PFSK-1 (cell line): Measurements from ENCODE around the gene NPY.

Source experiments
- FOXP2 ChIP-seq: optimal IDR thresholded peaks from 2 replicates; pipeline ENCODE3; 2011; ENCODE audit warnings: borderline replicate concordance, control low read depth, inconsistent platforms; ENCODE audit not compliant: insufficient read depth; ENCODE audit errors: extremely low read length, extremely low read depth
- POLR2AphosphoS5 ChIP-seq: IDR thresholded peaks from 2 replicates; pipeline ENCODE4 v1.6.1; 2012; ENCODE audit warnings: low read depth, mild to moderate bottlenecking, control low read depth, low read length, moderate library complexity
- SIN3A ChIP-seq: IDR thresholded peaks from 2 replicates; pipeline ENCODE4 v1.6.1; 2012; ENCODE audit warnings: mild to moderate bottlenecking, low read length, moderate library complexity, borderline replicate concordance; ENCODE audit not compliant: insufficient read depth
- TAF1 ChIP-seq: IDR thresholded peaks from 2 replicates; pipeline ENCODE4 v1.6.1; 2012; ENCODE audit warnings: low read length, control low read depth, borderline replicate concordance; ENCODE audit not compliant: insufficient read depth
- TF ChIP-seq, protein P1 (sequence below), 2 experiments: IDR thresholded peaks; 2 replicates each; pipeline versions ENCODE4 v1.6.1 to v1.8.0; 2011 to 2012; ENCODE audit warnings: low read depth in 2 of 2, low read length in 2 of 2, control low read depth in 1 of 2, inconsistent platforms in 1 of 2, mild to moderate bottlenecking in 1 of 2, moderate library complexity in 1 of 2; ENCODE audit not compliant: insufficient read depth in 1 of 2

NPY gene

DNA sequence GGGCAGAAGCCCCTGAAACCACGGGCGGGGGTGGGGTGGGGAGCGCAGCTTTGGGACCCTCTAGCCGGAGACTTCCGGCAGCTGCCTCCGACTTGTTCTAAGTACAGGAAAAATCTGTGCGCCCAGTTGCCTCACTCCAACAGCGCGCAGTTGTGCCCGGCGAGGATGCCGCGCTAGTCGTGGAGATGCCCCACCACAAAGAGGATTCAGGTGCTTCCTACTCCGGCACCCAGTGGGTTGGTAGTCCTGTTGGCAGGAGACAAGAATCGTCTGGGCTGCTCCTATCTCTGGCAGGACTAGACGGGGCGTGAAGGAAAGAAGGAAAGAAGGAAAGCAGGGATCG is 465 bp upstream of the NPY start:
- TF ChIP-seq SIN3A (no peak), POLR2AphosphoS5 (no peak), TAF1 (no peak), FOXP2 (no peak)
- TF ChIP-seq, protein P1, sequence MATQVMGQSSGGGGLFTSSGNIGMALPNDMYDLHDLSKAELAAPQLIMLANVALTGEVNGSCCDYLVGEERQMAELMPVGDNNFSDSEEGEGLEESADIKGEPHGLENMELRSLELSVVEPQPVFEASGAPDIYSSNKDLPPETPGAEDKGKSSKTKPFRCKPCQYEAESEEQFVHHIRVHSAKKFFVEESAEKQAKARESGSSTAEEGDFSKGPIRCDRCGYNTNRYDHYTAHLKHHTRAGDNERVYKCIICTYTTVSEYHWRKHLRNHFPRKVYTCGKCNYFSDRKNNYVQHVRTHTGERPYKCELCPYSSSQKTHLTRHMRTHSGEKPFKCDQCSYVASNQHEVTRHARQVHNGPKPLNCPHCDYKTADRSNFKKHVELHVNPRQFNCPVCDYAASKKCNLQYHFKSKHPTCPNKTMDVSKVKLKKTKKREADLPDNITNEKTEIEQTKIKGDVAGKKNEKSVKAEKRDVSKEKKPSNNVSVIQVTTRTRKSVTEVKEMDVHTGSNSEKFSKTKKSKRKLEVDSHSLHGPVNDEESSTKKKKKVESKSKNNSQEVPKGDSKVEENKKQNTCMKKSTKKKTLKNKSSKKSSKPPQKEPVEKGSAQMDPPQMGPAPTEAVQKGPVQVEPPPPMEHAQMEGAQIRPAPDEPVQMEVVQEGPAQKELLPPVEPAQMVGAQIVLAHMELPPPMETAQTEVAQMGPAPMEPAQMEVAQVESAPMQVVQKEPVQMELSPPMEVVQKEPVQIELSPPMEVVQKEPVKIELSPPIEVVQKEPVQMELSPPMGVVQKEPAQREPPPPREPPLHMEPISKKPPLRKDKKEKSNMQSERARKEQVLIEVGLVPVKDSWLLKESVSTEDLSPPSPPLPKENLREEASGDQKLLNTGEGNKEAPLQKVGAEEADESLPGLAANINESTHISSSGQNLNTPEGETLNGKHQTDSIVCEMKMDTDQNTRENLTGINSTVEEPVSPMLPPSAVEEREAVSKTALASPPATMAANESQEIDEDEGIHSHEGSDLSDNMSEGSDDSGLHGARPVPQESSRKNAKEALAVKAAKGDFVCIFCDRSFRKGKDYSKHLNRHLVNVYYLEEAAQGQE (IDR thresholded peaks at IDR 0.05; ENCODE audit: insufficient read depth in 1 of 2, low read depth in 2 of 2, low read length in 2 of 2), result no peak

DNA sequence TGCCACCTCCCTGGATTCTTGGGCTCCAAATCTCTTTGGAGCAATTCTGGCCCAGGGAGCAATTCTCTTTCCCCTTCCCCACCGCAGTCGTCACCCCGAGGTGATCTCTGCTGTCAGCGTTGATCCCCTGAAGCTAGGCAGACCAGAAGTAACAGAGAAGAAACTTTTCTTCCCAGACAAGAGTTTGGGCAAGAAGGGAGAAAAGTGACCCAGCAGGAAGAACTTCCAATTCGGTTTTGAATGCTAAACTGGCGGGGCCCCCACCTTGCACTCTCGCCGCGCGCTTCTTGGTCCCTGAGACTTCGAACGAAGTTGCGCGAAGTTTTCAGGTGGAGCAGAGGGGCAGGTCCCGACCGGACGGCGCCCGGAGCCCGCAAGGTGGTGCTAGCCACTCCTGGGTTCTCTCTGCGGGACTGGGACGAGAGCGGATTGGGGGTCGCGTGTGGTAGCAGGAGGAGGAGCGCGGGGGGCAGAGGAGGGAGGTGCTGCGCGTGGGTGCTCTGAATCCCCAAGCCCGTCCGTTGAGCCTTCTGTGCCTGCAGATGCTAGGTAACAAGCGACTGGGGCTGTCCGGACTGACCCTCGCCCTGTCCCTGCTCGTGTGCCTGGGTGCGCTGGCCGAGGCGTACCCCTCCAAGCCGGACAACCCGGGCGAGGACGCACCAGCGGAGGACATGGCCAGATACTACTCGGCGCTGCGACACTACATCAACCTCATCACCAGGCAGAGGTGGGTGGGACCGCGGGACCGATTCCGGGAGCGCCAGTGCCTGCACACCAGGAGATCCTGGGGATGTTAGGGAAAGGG is 913 bp downstream of the NPY start:
- TF ChIP-seq, protein P1 (IDR thresholded peaks at IDR 0.05; ENCODE audit: insufficient read depth in 1 of 2, low read depth in 2 of 2, low read length in 2 of 2), result no peak

DNA sequence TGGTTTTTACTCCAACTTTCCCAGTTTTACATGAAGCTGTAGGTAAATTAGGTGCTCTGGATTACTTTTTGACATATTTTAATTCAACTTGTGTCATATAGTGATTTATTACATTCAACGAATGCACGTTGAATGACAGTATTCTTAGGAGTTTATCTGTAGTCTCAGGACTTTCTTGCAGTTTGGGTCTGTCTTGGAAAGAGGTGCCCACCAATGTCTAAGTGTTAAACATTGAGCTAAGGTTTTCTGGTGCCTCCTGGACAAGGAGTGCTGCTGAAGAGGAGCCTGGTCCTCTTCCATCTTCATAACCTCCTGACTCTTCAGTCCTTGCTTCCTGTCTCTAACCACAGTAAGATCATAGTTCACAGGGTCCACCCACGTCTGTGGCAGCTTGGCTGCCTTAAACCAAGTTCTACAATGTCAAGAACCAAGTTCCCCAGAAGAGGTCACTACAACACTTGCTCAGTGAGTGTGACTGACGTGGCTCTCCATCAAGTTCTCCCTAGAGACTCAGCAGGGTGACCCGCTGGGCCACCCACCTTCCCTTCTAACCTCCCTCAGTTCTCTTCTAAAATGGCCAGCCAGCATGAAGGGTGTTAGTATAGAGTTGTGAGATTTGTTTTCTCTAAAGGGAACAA is 6.1 kb downstream of the NPY start:
- TF ChIP-seq SIN3A (no peak), TAF1 (no peak), FOXP2 (no peak), POLR2AphosphoS5 (no peak)
- TF ChIP-seq, protein P1 (IDR thresholded peaks at IDR 0.05; ENCODE audit: insufficient read depth in 1 of 2, low read depth in 2 of 2, low read length in 2 of 2), result no peak

DNA sequence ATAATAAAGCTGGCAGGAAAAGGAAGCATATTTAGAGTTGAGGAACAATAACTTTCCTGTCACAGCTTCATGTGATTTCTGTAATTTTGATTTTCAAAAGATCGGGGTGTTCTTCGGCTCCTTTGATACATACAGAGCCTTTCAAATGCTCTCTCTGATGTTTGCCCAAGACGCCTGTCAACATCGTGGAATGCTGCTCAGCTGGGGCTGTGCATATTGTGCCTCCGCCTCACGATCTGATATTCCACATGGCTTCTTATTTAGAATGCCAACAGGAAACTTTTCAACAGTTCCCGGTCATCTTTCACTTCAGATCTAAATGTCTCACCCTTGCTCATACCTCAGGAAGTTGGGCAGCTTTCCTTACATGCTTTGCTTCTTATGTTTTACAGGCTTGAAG is 7.3 kb downstream of the NPY start:
- no peak for TF ChIP-seq FOXP2
- no peak for TF ChIP-seq SIN3A
- TF ChIP-seq TAF1, result no peak
- TF ChIP-seq, protein P1 (IDR thresholded peaks at IDR 0.05; ENCODE audit: insufficient read depth in 1 of 2, low read depth in 2 of 2, low read length in 2 of 2), result no peak
- no peak for TF ChIP-seq POLR2AphosphoS5
